HG03432 (cell line): ENCODE data around the gene GALNT5.
"Not testable (repeated sequence)": the region's sequence is repeated elsewhere in the genome, so short reads cannot be mapped to it uniquely, and the experiment has no call there.

Source experiments
- ATAC-seq: cut with Tn5 transposase; IDR thresholded peaks from one replicate; pipeline ENCODE4 v1.9.1; 2021; ENCODE audit warnings: mild to moderate bottlenecking, moderate library complexity; ENCODE audit not compliant: unreplicated experiment

The GALNT5 gene, protein sequence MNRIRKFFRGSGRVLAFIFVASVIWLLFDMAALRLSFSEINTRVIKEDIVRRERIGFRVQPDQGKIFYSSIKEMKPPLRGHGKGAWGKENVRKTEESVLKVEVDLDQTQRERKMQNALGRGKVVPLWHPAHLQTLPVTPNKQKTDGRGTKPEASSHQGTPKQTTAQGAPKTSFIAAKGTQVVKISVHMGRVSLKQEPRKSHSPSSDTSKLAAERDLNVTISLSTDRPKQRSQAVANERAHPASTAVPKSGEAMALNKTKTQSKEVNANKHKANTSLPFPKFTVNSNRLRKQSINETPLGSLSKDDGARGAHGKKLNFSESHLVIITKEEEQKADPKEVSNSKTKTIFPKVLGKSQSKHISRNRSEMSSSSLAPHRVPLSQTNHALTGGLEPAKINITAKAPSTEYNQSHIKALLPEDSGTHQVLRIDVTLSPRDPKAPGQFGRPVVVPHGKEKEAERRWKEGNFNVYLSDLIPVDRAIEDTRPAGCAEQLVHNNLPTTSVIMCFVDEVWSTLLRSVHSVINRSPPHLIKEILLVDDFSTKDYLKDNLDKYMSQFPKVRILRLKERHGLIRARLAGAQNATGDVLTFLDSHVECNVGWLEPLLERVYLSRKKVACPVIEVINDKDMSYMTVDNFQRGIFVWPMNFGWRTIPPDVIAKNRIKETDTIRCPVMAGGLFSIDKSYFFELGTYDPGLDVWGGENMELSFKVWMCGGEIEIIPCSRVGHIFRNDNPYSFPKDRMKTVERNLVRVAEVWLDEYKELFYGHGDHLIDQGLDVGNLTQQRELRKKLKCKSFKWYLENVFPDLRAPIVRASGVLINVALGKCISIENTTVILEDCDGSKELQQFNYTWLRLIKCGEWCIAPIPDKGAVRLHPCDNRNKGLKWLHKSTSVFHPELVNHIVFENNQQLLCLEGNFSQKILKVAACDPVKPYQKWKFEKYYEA

GRCh38 chr2:157257312-157258252, at the start of gene GALNT5:
TSS of gene GALNT5 (plus strand) at chr2:157257705. CDS start at chr2:157258083, 378 bp downstream.
- ATAC-seq: no peak

GRCh38 chr2:157216286-157216965, 41.1 kb upstream of the GALNT5 start:
- no peak for ATAC-seq

DNA sequence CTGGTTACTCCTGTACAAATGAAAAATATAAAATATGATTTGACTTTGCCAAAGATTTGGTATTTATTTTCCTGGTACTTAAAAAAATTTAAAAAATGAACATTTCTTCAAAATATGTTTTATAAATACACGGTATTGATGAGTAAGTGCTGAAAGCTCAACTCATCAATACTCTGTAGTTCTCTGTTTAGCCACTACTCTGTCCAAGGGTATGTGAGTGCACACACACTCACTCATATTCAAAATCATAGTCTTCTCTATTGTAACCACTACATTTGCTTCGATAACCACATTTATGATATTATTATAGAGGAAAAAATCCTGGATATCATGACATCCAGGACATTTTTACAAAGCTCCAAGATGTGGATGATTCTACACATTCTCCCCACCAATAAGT, 40.1 kb upstream of the GALNT5 start:
- ATAC-seq: no peak

- ATAC-seq: no peak
Observed at GRCh38 chr2:157218911-157219310, 38.6 kb upstream of the GALNT5 start.

- no peak for ATAC-seq
Observed at GRCh38 chr2:157220502-157220901, 37.0 kb upstream of the GALNT5 start.

- no peak for ATAC-seq
Observed at GRCh38 chr2:157221394-157221988, 36.0 kb upstream of the GALNT5 start.

DNA sequence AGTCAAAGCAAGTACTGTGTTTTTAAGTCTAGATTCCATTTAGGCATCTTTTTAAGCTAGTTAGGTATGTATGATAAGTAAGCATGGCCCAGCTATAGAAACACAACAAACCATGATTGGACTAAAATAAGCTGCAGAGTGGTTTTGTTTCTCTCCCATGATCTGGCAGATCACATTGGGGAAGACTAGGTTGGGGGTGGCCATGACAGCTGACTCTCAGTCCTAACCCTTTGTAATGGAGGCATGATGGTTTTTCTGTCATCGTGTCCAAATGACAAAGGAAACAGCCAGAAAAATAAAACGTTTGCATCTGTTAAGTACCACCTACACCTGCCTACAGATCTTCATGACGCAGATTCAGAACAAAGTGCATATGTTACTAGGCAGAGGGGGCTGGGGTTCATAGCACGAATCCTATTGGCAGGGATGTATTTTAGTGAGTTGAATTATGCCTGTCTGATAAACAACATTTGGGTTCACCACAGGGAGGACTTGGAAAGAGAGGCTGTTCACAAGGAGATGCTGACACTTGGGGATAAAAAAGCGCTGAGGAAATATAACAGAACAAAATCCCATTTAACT, 33.8 kb upstream of the GALNT5 start:
- no peak for ATAC-seq

GRCh38 chr2:157224448-157224847, 33.1 kb upstream of the GALNT5 start:
- ATAC-seq: not testable (repeated sequence)

- ATAC-seq: no peak
Observed at GRCh38 chr2:157227592-157227991, 29.9 kb upstream of the GALNT5 start.

GRCh38 chr2:157228946-157229345, 28.6 kb upstream of the GALNT5 start:
- no peak for ATAC-seq

GRCh38 chr2:157229572-157229971, 27.9 kb upstream of the GALNT5 start:
- ATAC-seq: no peak

DNA sequence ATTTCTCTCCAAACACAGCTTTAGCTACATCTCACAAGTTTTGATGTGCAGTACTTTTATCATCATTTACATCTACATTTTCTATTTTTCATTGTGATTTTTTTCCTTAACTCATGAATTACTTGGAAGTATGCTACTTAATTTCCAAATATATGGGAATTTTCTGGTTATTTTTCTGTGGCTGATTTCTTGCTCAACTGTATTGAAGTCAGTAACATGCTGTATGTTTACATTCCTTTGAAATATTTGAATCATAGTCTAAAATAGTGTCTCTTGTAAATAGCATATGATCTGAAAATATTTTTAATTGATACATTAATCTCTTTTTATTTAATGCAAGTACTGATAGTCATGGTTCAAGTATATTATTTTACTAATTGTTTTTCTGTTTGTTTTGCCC, 26.0 kb upstream of the GALNT5 start:
- ATAC-seq: no peak

DNA sequence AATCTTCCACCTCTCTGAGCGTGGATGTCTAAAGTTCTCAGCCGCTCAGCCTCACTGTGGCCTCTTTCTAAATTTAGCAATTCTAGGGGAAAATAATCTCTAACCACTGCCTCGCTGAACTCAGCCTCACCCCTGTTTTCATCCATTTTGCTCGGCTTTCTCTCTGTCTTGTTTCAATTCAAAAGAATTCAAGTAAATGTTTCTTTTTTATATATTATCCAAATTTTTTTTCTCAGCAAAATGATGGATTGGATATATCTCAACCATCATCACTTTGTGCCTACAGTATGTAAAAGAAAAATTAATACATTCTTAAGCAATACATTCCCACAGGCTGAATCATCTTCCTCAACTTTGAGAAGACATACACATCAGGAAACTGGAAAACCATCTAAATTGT, 24.0 kb upstream of the GALNT5 start:
- no peak for ATAC-seq

DNA sequence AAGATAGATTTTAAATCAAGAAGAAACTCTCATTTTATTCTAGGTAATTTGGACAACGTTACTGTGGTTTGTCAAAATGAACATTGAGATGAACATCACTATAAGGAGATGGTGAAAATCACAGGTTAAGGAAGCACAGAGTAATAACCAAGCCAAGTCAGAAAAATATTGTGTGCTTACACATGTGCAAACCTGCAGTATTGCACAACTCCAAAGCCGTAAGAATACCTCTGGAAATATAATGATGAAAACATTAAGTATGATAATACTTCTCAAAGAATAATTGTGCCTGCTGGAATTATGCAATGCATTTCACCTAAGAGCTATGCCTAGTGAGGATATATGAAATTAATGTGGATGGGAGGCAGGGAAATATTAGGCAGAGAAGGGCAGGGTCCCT, 21.1 kb upstream of the GALNT5 start:
- ATAC-seq: no peak

DNA sequence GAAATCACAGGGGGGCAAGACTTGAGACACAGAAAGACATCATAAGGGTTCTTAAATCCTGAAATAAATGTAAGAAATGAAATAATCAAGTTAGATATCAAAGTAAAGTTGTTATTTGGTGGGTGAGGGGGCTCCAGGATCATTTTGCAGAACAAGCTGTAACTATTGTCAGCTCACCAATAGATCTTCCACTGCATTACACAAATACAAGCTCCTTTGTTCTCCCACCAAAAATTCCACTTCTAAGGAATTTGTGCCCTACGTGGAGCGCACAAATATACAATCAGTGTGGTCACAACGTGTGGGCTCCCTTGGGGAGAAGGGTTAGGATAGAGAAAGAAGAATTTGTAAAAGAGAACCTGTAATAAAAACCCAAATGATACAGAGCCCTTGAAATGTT, 19.2 kb upstream of the GALNT5 start:
- no peak for ATAC-seq

- no peak for ATAC-seq
Observed at GRCh38 chr2:157244691-157245090, 12.8 kb upstream of the GALNT5 start.

DNA sequence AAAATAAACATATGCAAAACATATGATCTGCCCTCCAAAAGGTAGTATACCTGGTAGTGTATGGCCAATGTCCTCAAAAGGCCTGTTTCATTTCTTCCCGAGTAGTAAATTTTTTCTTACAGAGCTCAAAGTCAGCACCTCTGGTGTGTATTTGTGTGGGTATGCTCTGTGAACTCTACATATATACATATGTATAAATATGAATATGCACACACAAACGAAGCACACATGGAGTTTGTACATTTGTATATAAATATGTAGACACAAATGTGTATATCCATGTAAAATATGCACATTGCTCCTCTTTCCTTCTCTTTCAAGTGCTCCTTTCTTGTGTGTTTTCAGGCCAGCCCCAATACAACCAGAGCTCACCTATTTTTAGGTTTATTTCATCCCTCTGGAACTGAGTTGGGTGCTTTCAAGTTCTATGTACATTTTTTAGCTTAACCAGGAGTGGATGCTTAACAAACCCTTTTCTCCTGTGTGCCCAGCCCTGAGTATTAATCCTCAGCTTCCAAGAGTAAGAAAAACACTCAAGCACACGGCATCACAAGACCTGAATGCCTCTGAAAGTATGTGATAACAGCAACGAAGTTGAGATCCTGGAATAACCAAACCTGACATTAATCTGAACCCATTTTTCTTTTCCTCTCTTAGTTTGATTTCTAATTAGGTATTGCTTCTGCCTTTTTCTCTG, 12.2 kb upstream of the GALNT5 start:
- ATAC-seq: no peak

DNA sequence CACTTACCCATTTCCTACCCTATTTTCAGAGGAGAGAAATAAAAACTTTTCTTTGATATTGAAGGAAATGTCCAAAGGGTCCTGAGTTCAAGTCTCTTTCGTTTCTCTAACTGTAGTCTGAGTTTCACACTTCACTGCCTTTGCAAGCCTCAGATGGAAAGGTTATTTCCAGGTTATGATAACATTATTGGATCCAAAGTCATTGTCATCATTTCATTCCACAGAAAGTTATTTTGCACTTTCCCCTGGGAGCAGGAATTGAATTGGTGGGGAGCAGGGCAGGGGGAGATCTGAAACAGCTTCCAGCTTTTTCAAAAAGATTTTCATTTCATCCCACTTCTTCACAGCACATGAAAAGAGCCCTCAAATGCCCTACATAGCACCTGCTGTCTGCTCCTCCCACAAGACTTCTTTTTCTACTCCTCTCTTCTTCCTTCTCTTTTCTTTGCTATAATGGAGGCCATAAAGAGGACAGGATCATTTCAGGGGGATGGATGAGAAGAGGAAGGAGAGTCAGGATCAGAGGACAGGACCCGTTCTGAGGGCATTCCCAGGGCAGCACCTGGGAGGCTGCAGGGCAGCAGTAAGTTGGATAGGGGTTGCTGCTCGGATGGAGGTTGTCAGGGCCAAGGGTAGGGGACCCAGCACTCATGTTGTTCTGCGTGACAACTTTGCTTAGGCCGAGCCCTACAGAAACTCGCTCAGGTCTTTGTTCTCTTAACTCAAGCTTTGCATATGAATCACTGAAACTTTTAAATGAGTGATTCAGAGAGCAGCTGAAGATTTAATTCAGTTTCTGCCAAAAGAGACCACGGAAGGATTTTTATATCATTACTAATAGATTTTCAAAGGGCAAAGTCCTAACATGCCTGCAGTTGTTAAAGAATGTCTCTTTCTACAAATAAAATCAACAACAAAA, 11.4 kb upstream of the GALNT5 start:
- peak; percentile 99 for ATAC-seq
